Measurements from ENCODE around the gene METTL13. TPM values are rescaled to one million over a fixed set of nuclear protein-coding genes. Genes with fewer than 3 reads are reported as not detected.
"Not testable (repeated sequence)": the region's sequence is repeated elsewhere in the genome, so short reads cannot be mapped to it uniquely, and the experiment has no call there.

Gene METTL13
- total RNA-seq, 2 experiments from 2014 or later = 6.5 to 7.9 TPM

- no peak for ATAC-seq (ENCODE audit: poor library complexity)
- H3K4me1 ChIP-seq (ENCODE audit: insufficient read depth, low read length) = no peaks in the 10 kb centered on the region
- H3K9me3 ChIP-seq (ENCODE audit: control insufficient read depth in 1 of 2, insufficient read depth in 1 of 2, low read length in 2 of 2) = no peaks in the 10 kb centered on the region
- no peaks in the 10 kb centered on the region for H3K27me3 ChIP-seq (ENCODE audit: control insufficient read depth in 1 of 2, insufficient read depth in 2 of 2, low read length in 2 of 2)
- POLR2A ChIA-PET = no interaction called here
- H3K4me3 ChIP-seq (ENCODE audit: low read length) = no peak overlapping the region
- no peak for TF ChIP-seq CTCF (IDR thresholded peaks at IDR 0.05)
- CTCF ChIA-PET = interaction anchor here (0.7 kb wide), 1 partner anchor 11 kb away, joined by 3 read pairs; no protein-coding TSS in a partner anchor
- Mint-ChIP-seq H3K4me1 (ENCODE audit: low read depth) (peaks cover 17% of the 10 kb centered on the region), H3K27me3 (no peaks in the 10 kb centered on the region), H3K27ac (no peak overlapping the region), H3K9me3 (no peaks in the 10 kb centered on the region), H3K36me3 (ENCODE audit: low read depth) (peaks cover 47% of the 10 kb centered on the region), H3K4me3 (no peak overlapping the region)
- no peak overlapping the region for H3K27ac ChIP-seq (ENCODE audit: low read depth in 1 of 2, low read length in 2 of 2)
- DNase-seq = no peak
- H3K36me3 ChIP-seq (ENCODE audit: insufficient read depth, low read length) = peaks cover 51% of the 10 kb centered on the region
- intact Hi-C loops (cut with DNase I, micrococcal nuclease) = no loop called here
These were observed 17.3 kb downstream of the METTL13 start for GRCh38 chr1:171798765-171799164.

GRCh38 chr1:171799166-171799565, 17.7 kb downstream of the METTL13 start:
- POLR2A ChIA-PET = no interaction called here
- no peak overlapping the region for H3K4me3 ChIP-seq (ENCODE audit: low read length)

DNA sequence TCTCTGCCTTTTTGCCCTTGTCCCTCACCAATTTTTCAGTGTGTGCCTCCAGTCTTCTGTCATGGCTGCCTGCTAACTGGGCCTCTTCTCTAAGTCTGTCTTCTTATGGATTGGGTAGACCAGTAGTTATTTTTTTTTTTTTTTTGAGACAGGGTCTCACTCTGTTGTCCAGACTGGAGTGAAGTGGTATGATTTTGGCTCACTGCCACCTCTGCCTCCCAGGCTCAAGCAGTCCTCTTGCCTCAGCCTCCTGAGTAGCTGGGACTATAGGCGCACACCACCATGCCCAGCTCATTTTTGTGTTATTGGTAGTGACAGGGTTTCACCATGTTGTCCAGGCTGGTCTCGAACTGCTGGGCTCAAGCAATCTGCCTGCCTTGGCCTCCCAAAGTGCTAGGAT, 18.2 kb downstream of the METTL13 start:
- H3K4me3 Mint-ChIP-seq; H3K9me3 Mint-ChIP-seq; H3K27ac Mint-ChIP-seq; H3K27ac ChIP-seq (ENCODE audit: low read depth in 1 of 2, low read length in 2 of 2); H3K27me3 Mint-ChIP-seq; DNase-seq; ATAC-seq (ENCODE audit: poor library complexity); CTCF ChIA-PET; H3K27me3 ChIP-seq (ENCODE audit: control insufficient read depth in 1 of 2, insufficient read depth in 2 of 2, low read length in 2 of 2); H3K9me3 ChIP-seq (ENCODE audit: control insufficient read depth in 1 of 2, insufficient read depth in 1 of 2, low read length in 2 of 2); H3K4me3 ChIP-seq (ENCODE audit: low read length); H3K4me1 ChIP-seq (ENCODE audit: insufficient read depth, low read length): not testable (repeated sequence)
- H3K36me3 ChIP-seq (ENCODE audit: insufficient read depth, low read length) = peaks cover 42% of the 10 kb centered on the region
- H3K36me3 Mint-ChIP-seq (ENCODE audit: low read depth) = peaks cover 38% of the 10 kb centered on the region
- POLR2A ChIA-PET = interaction anchor here (1.4 kb wide), 1 partner anchor 58 kb away, joined by 7 read pairs; the partner anchor contains the start of gene VAMP4
- intact Hi-C loops (cut with DNase I, micrococcal nuclease) = loop anchor here (5.0 kb wide), 1 partner anchor 643 kb away; the partner anchor contains the start of gene PIGC (in 2 of the 2)
- peaks cover 11% of the 10 kb centered on the region for H3K4me1 Mint-ChIP-seq (ENCODE audit: low read depth)

More at GRCh38 chr1:171799166-171799565, 17.7 kb downstream of the METTL13 start:
- Mint-ChIP-seq H3K36me3 (ENCODE audit: low read depth) (peaks cover 43% of the 10 kb centered on the region), H3K4me1 (ENCODE audit: low read depth) (peaks cover 13% of the 10 kb centered on the region), H3K9me3 (no peaks in the 10 kb centered on the region), H3K4me3 (no peak overlapping the region), H3K27ac (no peak overlapping the region), H3K27me3 (no peaks in the 10 kb centered on the region)
- Histone ChIP-seq H3K36me3 (ENCODE audit: insufficient read depth, low read length) (peaks cover 47% of the 10 kb centered on the region), H3K27me3 (ENCODE audit: control insufficient read depth in 1 of 2, insufficient read depth in 2 of 2, low read length in 2 of 2) (no peaks in the 10 kb centered on the region), H3K4me1 (ENCODE audit: insufficient read depth, low read length) (no peaks in the 10 kb centered on the region), H3K9me3 (ENCODE audit: control insufficient read depth in 1 of 2, insufficient read depth in 1 of 2, low read length in 2 of 2) (no peaks in the 10 kb centered on the region), H3K27ac (ENCODE audit: low read depth in 1 of 2, low read length in 2 of 2) (no peak overlapping the region)
- TF ChIP-seq CTCF (IDR thresholded peaks at IDR 0.05) = no peak
- CTCF ChIA-PET = no interaction called here
- intact Hi-C loops (cut with DNase I, micrococcal nuclease) = no loop called here
- DNase-seq = no peak
- no peak for ATAC-seq (ENCODE audit: poor library complexity)

DNA sequence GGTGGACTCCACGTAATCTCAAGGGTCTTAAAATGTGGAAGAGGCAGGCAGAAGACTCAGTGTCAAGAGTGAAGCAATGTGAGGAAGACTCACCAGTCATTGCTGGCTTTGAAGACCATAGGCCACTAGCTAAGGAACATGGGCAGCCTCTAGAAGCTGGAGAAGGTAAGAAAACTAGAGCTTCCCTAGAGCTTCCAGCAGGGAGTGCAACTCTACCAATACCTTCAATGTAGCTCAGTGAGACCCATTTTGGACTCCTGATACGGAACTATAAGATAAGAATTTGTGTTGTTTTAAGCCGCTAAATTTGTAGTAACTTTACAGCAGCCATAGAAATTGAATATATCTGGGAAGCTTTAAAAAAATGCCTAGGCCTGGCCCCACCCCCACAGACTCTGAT, 18.9 kb downstream of the METTL13 start:
- peaks cover 32% of the 10 kb centered on the region for H3K36me3 Mint-ChIP-seq (ENCODE audit: low read depth)
- DNase-seq (no peak), ATAC-seq (ENCODE audit: poor library complexity) (no peak)
- H3K4me1 ChIP-seq (ENCODE audit: insufficient read depth, low read length) = no peaks in the 10 kb centered on the region
- intact Hi-C loops (cut with DNase I, micrococcal nuclease) = loop anchor here (5.0 kb wide), 1 partner anchor 642 kb away; the partner anchor contains the start of gene PIGC (in 2 of the 2)
- no peak overlapping the region for H3K27ac ChIP-seq (ENCODE audit: low read depth in 1 of 2, low read length in 2 of 2)
- no peaks in the 10 kb centered on the region for H3K27me3 Mint-ChIP-seq
- H3K27me3 ChIP-seq (ENCODE audit: control insufficient read depth in 1 of 2, insufficient read depth in 2 of 2, low read length in 2 of 2) = no peaks in the 10 kb centered on the region
- H3K4me3 ChIP-seq (ENCODE audit: low read length) = no peak overlapping the region
- ChIA-PET CTCF (interaction anchor here (0.7 kb wide), 1 partner anchor 41 kb away, joined by 3 read pairs; the partner anchor contains the start of gene DNM3), POLR2A (interaction anchor here (1.1 to 1.4 kb wide), 2 partner anchors 15 to 58 kb away, joined by 3 to 7 read pairs; partner anchors contain the start of gene VAMP4)
- H3K9me3 Mint-ChIP-seq = no peaks in the 10 kb centered on the region
- H3K4me3 Mint-ChIP-seq = no peak overlapping the region
- no peak overlapping the region for H3K27ac Mint-ChIP-seq
- H3K4me1 Mint-ChIP-seq (ENCODE audit: low read depth) = peaks cover 7% of the 10 kb centered on the region
- H3K9me3 ChIP-seq (ENCODE audit: control insufficient read depth in 1 of 2, insufficient read depth in 1 of 2, low read length in 2 of 2) = no peaks in the 10 kb centered on the region
- no peak for TF ChIP-seq CTCF (IDR thresholded peaks at IDR 0.05)
- peaks cover 35% of the 10 kb centered on the region for H3K36me3 ChIP-seq (ENCODE audit: insufficient read depth, low read length)
